K562 (cell line): ENCODE measurements around the gene ZNF438. TPM values are rescaled to one million over a fixed set of nuclear protein-coding genes. Genes with fewer than 3 reads are reported as not detected.

Source experiments
- ARID2 ChIP-seq: fragments of 450-650 bp; IDR thresholded peaks from 2 replicates; pipeline ENCODE4 v1.6.1; 2017; ENCODE audit warnings: antibody characterized with exemption, mild to moderate bottlenecking
- ATF2 ChIP-seq: sonication (generic); formaldehyde crosslinking; IDR thresholded peaks from 2 replicates; pipeline ENCODE4 v1.8.1; 2022; ENCODE audit warnings: missing genetic modification reagents
- BHLHE40 ChIP-seq: IDR thresholded peaks from 2 replicates; pipeline ENCODE4 v1.6.1; 2011; ENCODE audit warnings: low read length, improper control_type of control experiment
- CCNT2 ChIP-seq: IDR thresholded peaks from 2 replicates; pipeline ENCODE4 v1.6.1; 2011; ENCODE audit warnings: borderline replicate concordance, low read depth, mild to moderate bottlenecking, moderate library complexity, mixed read lengths, low read length; ENCODE audit not compliant: insufficient read length; ENCODE audit errors: extremely low read depth
- ELK1 ChIP-seq: sonication (generic); formaldehyde crosslinking; IDR thresholded peaks from 2 replicates; pipeline ENCODE4 v1.8.1; 2022; ENCODE audit warnings: missing genetic modification reagents
- EP300 ChIP-seq: IDR thresholded peaks from 2 replicates; pipeline ENCODE4 v1.6.1; 2012; ENCODE audit warnings: low read length, improper control_type of control experiment
- FOS ChIP-seq: IDR thresholded peaks from 3 replicates; pipeline ENCODE4 v1.6.1; 2011; ENCODE audit not compliant: insufficient read length; ENCODE audit errors: extremely low read depth
- FOXP1 ChIP-seq: sonication (generic); formaldehyde crosslinking; IDR thresholded peaks from 2 replicates; pipeline ENCODE4 v1.8.0; 2022; ENCODE audit warnings: mild to moderate bottlenecking, missing genetic modification reagents
- ID3 ChIP-seq, 2 experiments: fragments of 250-450 bp in 1 of 2; fragments of 450-650 bp in 1 of 2; sonication (Bioruptor Pico) in 1 of 2; IDR thresholded peaks; 2 replicates each; pipeline versions ENCODE4 v1.6.1 to v1.8.0; 2016 to 2021; ENCODE audit warnings: mild to moderate bottlenecking in 2 of 2, moderate library complexity in 2 of 2, missing compliant biosample characterization in 1 of 2, missing genetic modification characterization in 1 of 2
- JUND ChIP-seq, 2 experiments: IDR thresholded peaks; 2 replicates in 1 of 2; 3 replicates in 1 of 2; pipeline ENCODE4 v1.6.1; 2011; ENCODE audit warnings: borderline replicate concordance in 2 of 2, low read depth in 2 of 2, low read length in 2 of 2, improper control_type of control experiment in 1 of 2, missing biosample characterization in 1 of 2, missing genetic modification characterization in 1 of 2, missing genetic modification reagents in 1 of 2
- MAZ ChIP-seq, 2 experiments: fragments of 450-650 bp in 1 of 2; sonication (generic) in 1 of 2; formaldehyde crosslinking; IDR thresholded peaks in 1 of 2; conservative IDR thresholded peaks in 1 of 2; 2 replicates each; pipeline versions ENCODE4 v1.4.0 to v1.5.0; 2020; ENCODE audit warnings: mild to moderate bottlenecking in 1 of 2, missing genetic modification reagents in 1 of 2
- NELFE ChIP-seq: IDR thresholded peaks from 2 replicates; pipeline ENCODE4 v1.6.1; 2011; ENCODE audit warnings: mild to moderate bottlenecking; ENCODE audit not compliant: insufficient read depth, insufficient read length
- NR2C2 ChIP-seq, 2 experiments: fragments of 200-800 bp in 1 of 2; sonication (Bioruptor generic) in 1 of 2; sonication (generic) in 1 of 2; formaldehyde crosslinking in 1 of 2; IDR thresholded peaks; 2 replicates each; pipeline versions ENCODE4 v1.6.1 to v1.8.0; 2016 to 2022; ENCODE audit warnings: mild to moderate bottlenecking in 1 of 2, missing compliant biosample characterization in 1 of 2, missing genetic modification characterization in 1 of 2, missing genetic modification reagents in 1 of 2
- SMARCA5 ChIP-seq: fragments of 450-650 bp; IDR thresholded peaks from 2 replicates; pipeline ENCODE4 v1.6.1; 2016
- SMARCE1 ChIP-seq: fragments of 450-650 bp; IDR thresholded peaks from 2 replicates; pipeline ENCODE4 v1.7.1; 2016; ENCODE audit warnings: mild to moderate bottlenecking
- SP2 ChIP-seq: IDR thresholded peaks from 2 replicates; pipeline ENCODE4 v1.6.1; 2011; ENCODE audit warnings: mild to moderate bottlenecking, low read depth, low read length, moderate library complexity; ENCODE audit not compliant: poor library complexity, severe bottlenecking; ENCODE audit errors: extremely low read depth
- STAG1 ChIP-seq: sonication (generic); formaldehyde crosslinking; IDR thresholded peaks from 2 replicates; pipeline ENCODE4 v1.5.0; 2020; ENCODE audit warnings: missing genetic modification reagents, borderline replicate concordance
- TAF7 ChIP-seq: fragments of 450-650 bp; IDR thresholded peaks from 2 replicates; pipeline ENCODE4 v1.6.1; 2016; ENCODE audit warnings: missing genetic modification characterization, missing compliant biosample characterization
- XRCC4 ChIP-seq: IDR thresholded peaks from one replicate; pipeline ENCODE4 v1.6.1; 2011; ENCODE audit not compliant: insufficient read depth, insufficient read length; ENCODE audit errors: extremely low read depth
- YBX1 ChIP-seq: fragments of 450-650 bp; IDR thresholded peaks from 2 replicates; pipeline ENCODE4 v1.7.1; 2016; ENCODE audit warnings: mild to moderate bottlenecking
- ZBTB7A ChIP-seq: IDR thresholded peaks from 2 replicates; pipeline ENCODE4 v1.6.1; 2011; ENCODE audit warnings: low read depth, mild to moderate bottlenecking, low read length, moderate library complexity, borderline replicate concordance; ENCODE audit not compliant: control insufficient read depth
- ZNF184 ChIP-seq: sonication (generic); formaldehyde crosslinking; IDR thresholded peaks from 2 replicates; pipeline ENCODE4 v1.5.0; 2020; ENCODE audit warnings: missing genetic modification reagents
- ZNF512 ChIP-seq: IDR thresholded peaks from 2 replicates; pipeline ENCODE4 v1.6.1; 2016; ENCODE audit warnings: missing genetic modification characterization, missing compliant biosample characterization
- polyA plus RNA-seq, 8 experiments: library from polyadenylated mRNA; depleted of rRNA in 4 of 8; stranded (reverse) in 5 of 8; unstranded in 3 of 8; fragments of >200 nt; fragmentation: Nextera tagmentation in 2 of 8; fragmentation: Illumina TruSeq in 1 of 8; extraction: Ambion mirVana in 2 of 8; extraction: Trizol in 1 of 8; gene quantifications; 2 replicates each; pipeline versions ENCODE4 v1.2.1 to v1.2.3, GENCODE V29; 2011 to 2014; ENCODE audit warnings: inconsistent platforms in 1 of 8, missing spikeins in 1 of 8
- total RNA-seq, 7 experiments: library from RNA; depleted of rRNA in 6 of 7; stranded (reverse); fragments of >200 nt in 6 of 7; fragmentation: Illumina TruSeq in 2 of 7; extraction: Trizol in 2 of 7; gene quantifications; 2 replicates each; pipeline versions ENCODE4 v1.2.1 to v1.2.3, GENCODE V29; 2011 to 2021; ENCODE audit warnings: low replicate concordance in 1 of 7

ZNF438 gene
- total and polyA plus RNA-seq, 9 of the 15 experiments (the other 6 are each of a cell fraction or from before 2014, with no cell fraction given), result 0.45 to 1.5 (median 0.91) TPM

GRCh38 chr10:30818010-30818660 lies 213.5 kb downstream of the ZNF438 start (continued):
- peak in 1 of 2 experiments; percentile 58; a peak in 2 of 4 replicates for TF ChIP-seq MAZ (CRISPR knock-in tag; conservative IDR thresholded peaks at IDR 0.05 in 1 of 2, IDR thresholded peaks at IDR 0.05 in 1 of 2)
- TF ChIP-seq JUND (IDR thresholded peaks at IDR 0.05; ENCODE audit: borderline replicate concordance, low read depth, low read length), result peak; percentile 66
- TF ChIP-seq JUND (tag; IDR thresholded peaks at IDR 0.05; ENCODE audit: borderline replicate concordance, low read depth, low read length), result peak; percentile 72; the same call in 1 of the 3 replicates
- no peak for TF ChIP-seq ZNF512
- TF ChIP-seq SMARCA5, result no peak
- no peak for TF ChIP-seq ELK1 (CRISPR knock-in tag)
- no peak for TF ChIP-seq FOXP1
- no peak for TF ChIP-seq NR2C2 (CRISPR knock-in tag; IDR thresholded peaks at IDR 0.05)
- TF ChIP-seq NR2C2 (tag; IDR thresholded peaks at IDR 0.05), result peak; percentile 82
- no peak for TF ChIP-seq NELFE
- TF ChIP-seq ID3 (CRISPR knock-in tag; IDR thresholded peaks at IDR 0.05), result no peak
- TF ChIP-seq ID3 (tag; IDR thresholded peaks at IDR 0.05), result no peak
- peak; percentile 59; the same call in 1 of the 2 replicates for TF ChIP-seq ZBTB7A
- peak; percentile 71 for TF ChIP-seq EP300
- TF ChIP-seq CCNT2, result peak; percentile 76
- no peak for TF ChIP-seq FOS
- peak; percentile 68; the same call in 1 of the 2 replicates for TF ChIP-seq BHLHE40
- no peak for TF ChIP-seq XRCC4
- TF ChIP-seq SP2, result no peak
- TF ChIP-seq ARID2, result no peak
- 0 out of 2 replicates have a peak, but pooled peaks have one; percentile 41 for TF ChIP-seq SMARCE1
- no peak for TF ChIP-seq ATF2 (CRISPR knock-in tag)
- TF ChIP-seq TAF7 (tag), result no peak
- no peak for TF ChIP-seq ZNF184 (CRISPR knock-in tag)
- TF ChIP-seq STAG1 (CRISPR knock-in tag), result no peak
- TF ChIP-seq YBX1, result no peak
